Astrocyte (in vitro differentiated cells and primary cell): ENCODE data around the gene EN2. TPM values are rescaled to one million over a fixed set of nuclear protein-coding genes. Genes with fewer than 3 reads are reported as not detected.

ENCODE experiments used
- DNase-seq: peaks from one replicate; pipeline ENCODE4 v3.0.0-alpha.2; 2010; ENCODE audit warnings: low read depth
- FAIRE-seq: peaks from 2 replicates; lab custom pipeline; 2011; peaks lifted over from hg19 to GRCh38; lab: Jason Lieb, UNC
- H2AFZ ChIP-seq: 2 replicates; pipeline ENCODE4 v1.6.0; 2012; ENCODE audit warnings: low read depth, low read length, inconsistent platforms
- H3K27ac ChIP-seq: 2 replicates; pipeline ENCODE4 v1.5.1; 2011; ENCODE audit warnings: low read depth, low read length, inconsistent platforms
- H3K27me3 ChIP-seq: 2 replicates; pipeline ENCODE4 v1.6.0; 2011; ENCODE audit warnings: low read length, inconsistent platforms; ENCODE audit not compliant: insufficient read depth
- H3K36me3 ChIP-seq: 2 replicates; pipeline ENCODE4 v1.5.1; 2011; ENCODE audit warnings: low read length, inconsistent platforms; ENCODE audit not compliant: insufficient read depth
- H3K4me1 ChIP-seq: 2 replicates; pipeline ENCODE4 v1.5.1; 2011; ENCODE audit warnings: low read length, inconsistent platforms; ENCODE audit not compliant: insufficient read depth
- H3K4me2 ChIP-seq: 2 replicates; pipeline ENCODE4 v1.6.0; 2012; ENCODE audit warnings: low read length, inconsistent platforms
- H3K4me3 ChIP-seq: 2 replicates; pipeline ENCODE4 v1.5.1; 2011; ENCODE audit warnings: low read depth, mild to moderate bottlenecking, low read length, inconsistent platforms; ENCODE audit not compliant: insufficient read depth
- H3K79me2 ChIP-seq: 2 replicates; pipeline ENCODE4 v1.6.0; 2012; ENCODE audit warnings: mild to moderate bottlenecking, low read length, inconsistent platforms; ENCODE audit not compliant: insufficient read depth
- H3K9ac ChIP-seq: 2 replicates; pipeline ENCODE4 v1.6.0; 2012; ENCODE audit warnings: mild to moderate bottlenecking, low read length, inconsistent platforms
- H3K9me3 ChIP-seq: 2 replicates; pipeline ENCODE4 v1.5.1; 2012; ENCODE audit warnings: low read depth, mild to moderate bottlenecking, low read length, inconsistent platforms; ENCODE audit not compliant: insufficient read depth
- H4K20me1 ChIP-seq: 2 replicates; pipeline ENCODE4 v1.6.0; 2012; ENCODE audit warnings: low read length, inconsistent platforms; ENCODE audit not compliant: insufficient read depth
- H3K27ac Mint-ChIP-seq: one replicate; pipeline ENCODE4 v1.8.0; 2021; ENCODE audit warnings: mild to moderate bottlenecking, mixed read lengths; ENCODE audit not compliant: unreplicated experiment
- H3K27me3 Mint-ChIP-seq: one replicate; pipeline ENCODE4 v1.8.0; 2021; ENCODE audit warnings: low read depth, mixed read lengths; ENCODE audit not compliant: unreplicated experiment
- H3K36me3 Mint-ChIP-seq: one replicate; pipeline ENCODE4 v1.8.0; 2021; ENCODE audit warnings: low read depth, mixed read lengths; ENCODE audit not compliant: unreplicated experiment
- H3K4me1 Mint-ChIP-seq: one replicate; pipeline ENCODE4 v1.8.0; 2021; ENCODE audit warnings: low read depth, mixed read lengths; ENCODE audit not compliant: unreplicated experiment
- H3K4me3 Mint-ChIP-seq: one replicate; pipeline ENCODE4 v1.8.0; 2021; ENCODE audit warnings: mild to moderate bottlenecking, moderate library complexity, mixed read lengths; ENCODE audit not compliant: unreplicated experiment
- H3K9me3 Mint-ChIP-seq: one replicate; pipeline ENCODE4 v1.8.0; 2021; ENCODE audit warnings: mild to moderate bottlenecking, mixed read lengths; ENCODE audit not compliant: unreplicated experiment
- EZH2 ChIP-seq: IDR thresholded peaks from 2 replicates; pipeline ENCODE4 v1.6.1; 2012; ENCODE audit warnings: mild to moderate bottlenecking, low read length, inconsistent platforms; ENCODE audit not compliant: insufficient read depth
- total RNA-seq: library from RNA; stranded (reverse); gene quantifications from 2 replicates; pipeline ENCODE4 v1.2.1, GENCODE V29; 2021
- TF ChIP-seq, protein P1 (sequence below): IDR thresholded peaks from 2 replicates; pipeline ENCODE4 v1.5.1; 2011; ENCODE audit warnings: low read depth, mild to moderate bottlenecking, inconsistent platforms, low read length, moderate library complexity; ENCODE audit not compliant: insufficient read depth

EN2 gene
- total RNA-seq, 1 donor from 2014 or later = not detected

GRCh38 chr7:155450970-155451801 is 6.7 kb upstream of the EN2 start:
- Histone ChIP-seq H3K36me3 (no peaks in the 10 kb centered on the region), H3K9me3 (peaks cover 3% of the 10 kb centered on the region), H3K27ac (no peak overlapping the region), H3K9ac (no peak overlapping the region), H3K4me3 (no peak overlapping the region), H3K27me3 (peaks cover 88% of the 10 kb centered on the region), H3K4me2 (no peak overlapping the region), H3K4me1 (no peaks in the 10 kb centered on the region), H3K79me2 (no peaks in the 10 kb centered on the region), H2AFZ (no peak overlapping the region), H4K20me1 (peaks cover 4% of the 10 kb centered on the region)
- H3K27ac Mint-ChIP-seq = peak overlapping the region; percentile 62
- H3K4me1 Mint-ChIP-seq = no peaks in the 10 kb centered on the region
- no peak overlapping the region for H3K4me3 Mint-ChIP-seq
- peak; percentile 67 for TF ChIP-seq EZH2
- TF ChIP-seq, protein P1, sequence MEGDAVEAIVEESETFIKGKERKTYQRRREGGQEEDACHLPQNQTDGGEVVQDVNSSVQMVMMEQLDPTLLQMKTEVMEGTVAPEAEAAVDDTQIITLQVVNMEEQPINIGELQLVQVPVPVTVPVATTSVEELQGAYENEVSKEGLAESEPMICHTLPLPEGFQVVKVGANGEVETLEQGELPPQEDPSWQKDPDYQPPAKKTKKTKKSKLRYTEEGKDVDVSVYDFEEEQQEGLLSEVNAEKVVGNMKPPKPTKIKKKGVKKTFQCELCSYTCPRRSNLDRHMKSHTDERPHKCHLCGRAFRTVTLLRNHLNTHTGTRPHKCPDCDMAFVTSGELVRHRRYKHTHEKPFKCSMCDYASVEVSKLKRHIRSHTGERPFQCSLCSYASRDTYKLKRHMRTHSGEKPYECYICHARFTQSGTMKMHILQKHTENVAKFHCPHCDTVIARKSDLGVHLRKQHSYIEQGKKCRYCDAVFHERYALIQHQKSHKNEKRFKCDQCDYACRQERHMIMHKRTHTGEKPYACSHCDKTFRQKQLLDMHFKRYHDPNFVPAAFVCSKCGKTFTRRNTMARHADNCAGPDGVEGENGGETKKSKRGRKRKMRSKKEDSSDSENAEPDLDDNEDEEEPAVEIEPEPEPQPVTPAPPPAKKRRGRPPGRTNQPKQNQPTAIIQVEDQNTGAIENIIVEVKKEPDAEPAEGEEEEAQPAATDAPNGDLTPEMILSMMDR = no peak
- FAIRE-seq (no peak), DNase-seq (no peak)
- H3K27me3 Mint-ChIP-seq = peaks cover 71% of the 10 kb centered on the region
- no peaks in the 10 kb centered on the region for H3K36me3 Mint-ChIP-seq
- H3K9me3 Mint-ChIP-seq = peaks cover 28% of the 10 kb centered on the region

DNA sequence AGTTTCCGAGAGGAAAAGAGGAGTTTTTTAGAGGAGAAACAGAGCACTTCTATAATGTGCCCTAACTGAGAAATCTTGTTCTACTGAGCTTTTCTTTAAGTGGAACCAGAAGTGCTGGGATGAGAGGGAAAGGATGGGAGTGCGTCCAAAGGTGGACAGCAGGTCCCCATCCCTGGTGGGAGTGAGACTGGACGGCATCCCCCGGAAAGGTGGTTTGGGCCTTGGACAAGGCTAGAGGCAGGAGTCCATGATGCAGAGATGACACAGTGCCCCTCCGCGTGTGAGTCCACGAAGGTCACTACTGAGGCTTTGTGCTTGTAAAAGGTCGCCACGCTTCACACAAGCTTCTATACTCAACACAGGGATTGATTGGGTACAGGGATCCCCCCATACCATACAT is 6.1 kb upstream of the EN2 start:
- Histone ChIP-seq H2AFZ (no peak overlapping the region), H3K4me2 (no peak overlapping the region), H3K9me3 (peaks cover 3% of the 10 kb centered on the region), H4K20me1 (peaks cover 4% of the 10 kb centered on the region), H3K27me3 (peaks cover 94% of the 10 kb centered on the region), H3K9ac (no peak overlapping the region), H3K79me2 (no peaks in the 10 kb centered on the region), H3K4me1 (no peaks in the 10 kb centered on the region), H3K36me3 (no peaks in the 10 kb centered on the region), H3K4me3 (no peak overlapping the region), H3K27ac (no peak overlapping the region)
- no peaks in the 10 kb centered on the region for H3K4me1 Mint-ChIP-seq
- no peak for TF ChIP-seq EZH2
- TF ChIP-seq, protein P1 = no peak
- H3K36me3 Mint-ChIP-seq = peaks cover 2% of the 10 kb centered on the region
- H3K4me3 Mint-ChIP-seq = no peak overlapping the region
- H3K27ac Mint-ChIP-seq = peak overlapping the region; percentile 20
- FAIRE-seq = no peak
- peaks cover 72% of the 10 kb centered on the region for H3K27me3 Mint-ChIP-seq
- peaks cover 28% of the 10 kb centered on the region for H3K9me3 Mint-ChIP-seq
- DNase-seq = no peak
